PFSK-1 (cell line): Measurements from ENCODE around the gene TMEM156.

Experiments
- REST ChIP-seq, 2 experiments: IDR thresholded peaks; 2 replicates each; pipeline versions ENCODE4 v1.6.1 to v1.8.0; 2011 to 2012; ENCODE audit warnings: low read depth in 2 of 2, low read length in 2 of 2, control low read depth in 1 of 2, inconsistent platforms in 1 of 2, mild to moderate bottlenecking in 1 of 2, moderate library complexity in 1 of 2; ENCODE audit not compliant: insufficient read depth in 1 of 2
- TAF1 ChIP-seq: IDR thresholded peaks from 2 replicates; pipeline ENCODE4 v1.6.1; 2012; ENCODE audit warnings: low read length, control low read depth, borderline replicate concordance; ENCODE audit not compliant: insufficient read depth

- TF ChIP-seq TAF1, result no peak
- TF ChIP-seq REST (IDR thresholded peaks at IDR 0.05; ENCODE audit: insufficient read depth in 1 of 2, low read depth in 2 of 2, low read length in 2 of 2), result no peak
These were observed 4.0 kb upstream of the TMEM156 start for GRCh38 chr4:39036172-39036571.
